Gastroesophageal sphincter (tissue), 3 donors: ENCODE data around the gene VRK3.

ENCODE experiments used
- EP300 ChIP-seq: sonication (generic); formaldehyde crosslinking; IDR thresholded peaks from one replicate; pipeline ENCODE4 v1.6.1; 2017; ENCODE audit warnings: antibody characterized with exemption, mild to moderate bottlenecking
- POLR2A ChIP-seq, 2 donors: fragments of 450-650 bp; IDR thresholded peaks; one replicate each; pipeline ENCODE4 v1.6.1; 2017; ENCODE audit warnings: antibody characterized with exemption in 2 of 2, mild to moderate bottlenecking in 2 of 2, moderate library complexity in 1 of 2
- POLR2AphosphoS5 ChIP-seq: sonication (generic); formaldehyde crosslinking; IDR thresholded peaks from one replicate; pipeline ENCODE4 v1.6.1; 2017; ENCODE audit warnings: antibody characterized with exemption
- TF ChIP-seq, protein P1 (sequence below), 4 experiments: fragments of 200-600 bp in 2 of 4; fragments of 450-650 bp in 2 of 4; sonication (generic) in 1 of 4; IDR thresholded peaks; one replicate each; pipeline ENCODE4 v1.5.1; 2017 to 2019; ENCODE audit warnings: antibody characterized with exemption in 4 of 4, mild to moderate bottlenecking in 2 of 4, moderate library complexity in 2 of 4

DNA sequence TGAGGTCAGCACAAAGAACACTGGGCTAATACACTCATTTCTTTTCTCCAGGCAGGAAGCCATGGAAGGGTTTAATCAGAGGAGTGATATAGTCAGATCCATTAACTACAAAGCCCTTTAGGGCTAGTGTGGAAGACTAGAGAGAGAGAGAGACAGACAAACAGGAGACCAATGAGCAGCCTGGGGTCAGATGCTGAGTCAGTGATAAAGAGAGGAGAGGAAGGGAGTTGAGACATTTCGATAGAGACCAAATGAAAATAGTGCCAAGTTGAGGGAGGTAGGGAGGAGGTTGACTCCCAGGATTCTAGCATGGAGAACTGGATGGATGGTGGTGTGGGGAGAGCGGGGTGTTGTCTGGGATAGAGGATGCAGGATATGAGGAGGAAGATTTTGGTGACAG lies 18.8 kb upstream of the VRK3 start:
- TF ChIP-seq, protein P1, sequence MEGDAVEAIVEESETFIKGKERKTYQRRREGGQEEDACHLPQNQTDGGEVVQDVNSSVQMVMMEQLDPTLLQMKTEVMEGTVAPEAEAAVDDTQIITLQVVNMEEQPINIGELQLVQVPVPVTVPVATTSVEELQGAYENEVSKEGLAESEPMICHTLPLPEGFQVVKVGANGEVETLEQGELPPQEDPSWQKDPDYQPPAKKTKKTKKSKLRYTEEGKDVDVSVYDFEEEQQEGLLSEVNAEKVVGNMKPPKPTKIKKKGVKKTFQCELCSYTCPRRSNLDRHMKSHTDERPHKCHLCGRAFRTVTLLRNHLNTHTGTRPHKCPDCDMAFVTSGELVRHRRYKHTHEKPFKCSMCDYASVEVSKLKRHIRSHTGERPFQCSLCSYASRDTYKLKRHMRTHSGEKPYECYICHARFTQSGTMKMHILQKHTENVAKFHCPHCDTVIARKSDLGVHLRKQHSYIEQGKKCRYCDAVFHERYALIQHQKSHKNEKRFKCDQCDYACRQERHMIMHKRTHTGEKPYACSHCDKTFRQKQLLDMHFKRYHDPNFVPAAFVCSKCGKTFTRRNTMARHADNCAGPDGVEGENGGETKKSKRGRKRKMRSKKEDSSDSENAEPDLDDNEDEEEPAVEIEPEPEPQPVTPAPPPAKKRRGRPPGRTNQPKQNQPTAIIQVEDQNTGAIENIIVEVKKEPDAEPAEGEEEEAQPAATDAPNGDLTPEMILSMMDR (IDR thresholded peaks at IDR 0.05) = no peak
- TF ChIP-seq EP300 (no peak), POLR2A (IDR thresholded peaks at IDR 0.05) (no peak), POLR2AphosphoS5 (no peak)
